ENCODE data around the gene LCT. TPM values are rescaled to one million over a fixed set of nuclear protein-coding genes. Genes with fewer than 3 reads are reported as not detected.

Gene LCT
- total and polyA plus RNA-seq, 2 donors (not counting 1 experiment from before 2014, with no cell fraction given): under 0.01 TPM; not detected in 1

DNA sequence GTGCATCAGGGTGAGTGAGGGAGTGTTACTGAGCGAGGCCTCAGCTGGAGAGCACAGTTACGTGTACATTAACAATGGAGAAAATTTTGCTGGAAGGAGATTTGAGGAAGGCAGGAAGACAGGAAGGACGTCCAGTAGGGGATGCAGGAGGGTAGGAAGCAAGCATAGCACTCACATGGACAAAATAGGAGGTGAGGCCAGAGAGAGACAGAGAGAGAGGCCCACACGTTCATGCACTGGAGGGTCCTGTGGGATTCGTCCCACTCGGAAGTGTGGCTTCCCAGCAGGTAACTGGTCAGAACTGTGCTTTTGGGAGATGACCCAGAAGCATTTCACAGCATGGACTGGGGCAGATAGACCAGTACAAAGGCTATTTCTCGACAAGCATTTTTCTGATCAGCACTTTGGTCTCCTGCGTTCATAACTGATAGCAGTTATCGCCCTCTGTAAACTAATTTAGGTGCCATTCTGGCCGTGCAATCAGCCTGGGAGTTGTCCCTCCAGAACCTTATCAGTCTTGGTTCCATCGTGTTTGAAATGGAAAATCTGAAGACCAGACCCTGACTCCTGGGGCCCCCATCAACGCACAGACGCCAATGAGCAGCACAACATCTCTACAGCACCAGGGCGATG is 5.7 kb downstream of the LCT start:
- no peaks in the 10 kb centered on the region for H3K79me2 ChIP-seq (ENCODE audit: control insufficient read depth, insufficient read depth, low read length)
- no peaks in the 10 kb centered on the region for H3K36me3 ChIP-seq (ENCODE audit: control insufficient read depth, insufficient read depth, low read length)
- H2AFZ ChIP-seq (ENCODE audit: low read length): no peak overlapping the region
- DNase-seq (ENCODE audit: low read depth in 2 of 2): no peak
- H3K27me3 ChIP-seq (ENCODE audit: control insufficient read depth, insufficient read depth, low read length): peaks cover 4% of the 10 kb centered on the region
- no peaks in the 10 kb centered on the region for H4K20me1 ChIP-seq (ENCODE audit: control insufficient read depth, extremely low read depth, insufficient read depth, low read length)
- no peak overlapping the region for H3K4me3 ChIP-seq (replicated peaks in 1 of 4; ENCODE audit: control extremely low read depth in 1 of 4, insufficient read depth in 1 of 4, low read depth in 3 of 4, low read length in 4 of 4)
- H3K4me1 ChIP-seq (ENCODE audit: control insufficient read depth, extremely low read depth, insufficient read depth, low read length): no peaks in the 10 kb centered on the region
- H3K4me2 ChIP-seq (ENCODE audit: extremely low read depth, insufficient read depth, low read length): no peak overlapping the region
- no peak overlapping the region for H3K9ac ChIP-seq (ENCODE audit: insufficient read depth, low read length)
- H3K9me3 ChIP-seq (ENCODE audit: control insufficient read depth, insufficient read depth, low read depth, low read length): no peaks in the 10 kb centered on the region
- no peak for TF ChIP-seq EZH2 (IDR thresholded peaks at IDR 0.05; ENCODE audit: low read length, missing control alignments)
- TF ChIP-seq, protein P1, sequence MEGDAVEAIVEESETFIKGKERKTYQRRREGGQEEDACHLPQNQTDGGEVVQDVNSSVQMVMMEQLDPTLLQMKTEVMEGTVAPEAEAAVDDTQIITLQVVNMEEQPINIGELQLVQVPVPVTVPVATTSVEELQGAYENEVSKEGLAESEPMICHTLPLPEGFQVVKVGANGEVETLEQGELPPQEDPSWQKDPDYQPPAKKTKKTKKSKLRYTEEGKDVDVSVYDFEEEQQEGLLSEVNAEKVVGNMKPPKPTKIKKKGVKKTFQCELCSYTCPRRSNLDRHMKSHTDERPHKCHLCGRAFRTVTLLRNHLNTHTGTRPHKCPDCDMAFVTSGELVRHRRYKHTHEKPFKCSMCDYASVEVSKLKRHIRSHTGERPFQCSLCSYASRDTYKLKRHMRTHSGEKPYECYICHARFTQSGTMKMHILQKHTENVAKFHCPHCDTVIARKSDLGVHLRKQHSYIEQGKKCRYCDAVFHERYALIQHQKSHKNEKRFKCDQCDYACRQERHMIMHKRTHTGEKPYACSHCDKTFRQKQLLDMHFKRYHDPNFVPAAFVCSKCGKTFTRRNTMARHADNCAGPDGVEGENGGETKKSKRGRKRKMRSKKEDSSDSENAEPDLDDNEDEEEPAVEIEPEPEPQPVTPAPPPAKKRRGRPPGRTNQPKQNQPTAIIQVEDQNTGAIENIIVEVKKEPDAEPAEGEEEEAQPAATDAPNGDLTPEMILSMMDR (conservative IDR thresholded peaks at IDR 0.05 in 1 of 2, IDR thresholded peaks at IDR 0.05 in 1 of 2; ENCODE audit: low read depth in 1 of 2, low read length in 2 of 2): no peak
- H3K27ac ChIP-seq (ENCODE audit: insufficient read depth, low read length): no peak overlapping the region

- no peak overlapping the region for H3K4me3 ChIP-seq (replicated peaks in 1 of 4; ENCODE audit: control extremely low read depth in 1 of 4, insufficient read depth in 1 of 4, low read depth in 3 of 4, low read length in 4 of 4)
- no peak for TF ChIP-seq EZH2 (IDR thresholded peaks at IDR 0.05; ENCODE audit: low read length, missing control alignments)
- TF ChIP-seq, protein P1 (conservative IDR thresholded peaks at IDR 0.05 in 1 of 2, IDR thresholded peaks at IDR 0.05 in 1 of 2; ENCODE audit: low read depth in 1 of 2, low read length in 2 of 2): no peak
- H3K79me2 ChIP-seq (ENCODE audit: control insufficient read depth, insufficient read depth, low read length): no peaks in the 10 kb centered on the region
- no peak for DNase-seq (ENCODE audit: low read depth in 2 of 2)
- H2AFZ ChIP-seq (ENCODE audit: low read length): no peak overlapping the region
- H3K27me3 ChIP-seq (ENCODE audit: control insufficient read depth, insufficient read depth, low read length): peaks cover 4% of the 10 kb centered on the region
- no peak overlapping the region for H3K9ac ChIP-seq (ENCODE audit: insufficient read depth, low read length)
- H4K20me1 ChIP-seq (ENCODE audit: control insufficient read depth, extremely low read depth, insufficient read depth, low read length): no peaks in the 10 kb centered on the region
- no peak overlapping the region for H3K4me2 ChIP-seq (ENCODE audit: extremely low read depth, insufficient read depth, low read length)
- H3K4me1 ChIP-seq (ENCODE audit: control insufficient read depth, extremely low read depth, insufficient read depth, low read length): no peaks in the 10 kb centered on the region
- H3K9me3 ChIP-seq (ENCODE audit: control insufficient read depth, insufficient read depth, low read depth, low read length): no peaks in the 10 kb centered on the region
- no peaks in the 10 kb centered on the region for H3K36me3 ChIP-seq (ENCODE audit: control insufficient read depth, insufficient read depth, low read length)
- H3K27ac ChIP-seq (ENCODE audit: insufficient read depth, low read length): no peak overlapping the region
Observed at GRCh38 chr2:135829378-135830135, 7.4 kb downstream of the LCT start.

GRCh38 chr2:135826544-135826943 is 10.4 kb downstream of the LCT start:
- peaks cover 4% of the 10 kb centered on the region for H3K27me3 ChIP-seq (ENCODE audit: control insufficient read depth, insufficient read depth, low read length)
- H3K27ac ChIP-seq (ENCODE audit: insufficient read depth, low read length): no peak overlapping the region
- H2AFZ ChIP-seq (ENCODE audit: low read length): no peak overlapping the region
- no peaks in the 10 kb centered on the region for H3K36me3 ChIP-seq (ENCODE audit: control insufficient read depth, insufficient read depth, low read length)
- H3K79me2 ChIP-seq (ENCODE audit: control insufficient read depth, insufficient read depth, low read length): no peaks in the 10 kb centered on the region
- H4K20me1 ChIP-seq (ENCODE audit: control insufficient read depth, extremely low read depth, insufficient read depth, low read length): no peaks in the 10 kb centered on the region
- no peak overlapping the region for H3K9ac ChIP-seq (ENCODE audit: insufficient read depth, low read length)
- H3K4me2 ChIP-seq (ENCODE audit: extremely low read depth, insufficient read depth, low read length): no peak overlapping the region
- no peaks in the 10 kb centered on the region for H3K4me1 ChIP-seq (ENCODE audit: control insufficient read depth, extremely low read depth, insufficient read depth, low read length)
- peak in 1 of 2 donors; percentile 9 for DNase-seq (ENCODE audit: low read depth in 2 of 2)
- no peak overlapping the region for H3K4me3 ChIP-seq (replicated peaks in 1 of 4; ENCODE audit: control extremely low read depth in 1 of 4, insufficient read depth in 1 of 4, low read depth in 3 of 4, low read length in 4 of 4)
- no peaks in the 10 kb centered on the region for H3K9me3 ChIP-seq (ENCODE audit: control insufficient read depth, insufficient read depth, low read depth, low read length)
- TF ChIP-seq, protein P1 (conservative IDR thresholded peaks at IDR 0.05 in 1 of 2, IDR thresholded peaks at IDR 0.05 in 1 of 2; ENCODE audit: low read depth in 1 of 2, low read length in 2 of 2): no peak
- no peak for TF ChIP-seq EZH2 (IDR thresholded peaks at IDR 0.05; ENCODE audit: low read length, missing control alignments)

Data from fibroblast of lung (primary cell).